Coronary artery (tissue), 2 donors: Measurements from ENCODE around the gene NIPSNAP3A.
A peak's percentile ranks its signal among the peaks of the same experiment; 100 is the strongest.

Experiments used
- DNase-seq: peaks from one replicate; pipeline ENCODE4 v3.0.0-alpha.2; 2017; ENCODE audit warnings: low spot score
- H3K27ac ChIP-seq, 2 donors: fragments of 200-600 bp; sonication (generic); one replicate each; pipeline ENCODE4 v1.5.1; 2016 to 2019
- H3K4me3 ChIP-seq: fragments of 200-600 bp; sonication (generic); 2 replicates; pipeline ENCODE4 v1.5.1; 2016; ENCODE audit warnings: mild to moderate bottlenecking, moderate library complexity
- CTCF ChIP-seq: fragments of 200-600 bp; sonication (generic); IDR thresholded peaks from one replicate; pipeline ENCODE4 v1.5.1; 2019; ENCODE audit warnings: antibody characterized with exemption

NIPSNAP3A gene

GRCh38 chr9:104774132-104774531 is 26.6 kb downstream of the NIPSNAP3A start:
- TF ChIP-seq CTCF = no peak
- Histone ChIP-seq H3K27ac (no peak overlapping the region), H3K4me3 (no peak overlapping the region)
- DNase-seq = no peak

DNA sequence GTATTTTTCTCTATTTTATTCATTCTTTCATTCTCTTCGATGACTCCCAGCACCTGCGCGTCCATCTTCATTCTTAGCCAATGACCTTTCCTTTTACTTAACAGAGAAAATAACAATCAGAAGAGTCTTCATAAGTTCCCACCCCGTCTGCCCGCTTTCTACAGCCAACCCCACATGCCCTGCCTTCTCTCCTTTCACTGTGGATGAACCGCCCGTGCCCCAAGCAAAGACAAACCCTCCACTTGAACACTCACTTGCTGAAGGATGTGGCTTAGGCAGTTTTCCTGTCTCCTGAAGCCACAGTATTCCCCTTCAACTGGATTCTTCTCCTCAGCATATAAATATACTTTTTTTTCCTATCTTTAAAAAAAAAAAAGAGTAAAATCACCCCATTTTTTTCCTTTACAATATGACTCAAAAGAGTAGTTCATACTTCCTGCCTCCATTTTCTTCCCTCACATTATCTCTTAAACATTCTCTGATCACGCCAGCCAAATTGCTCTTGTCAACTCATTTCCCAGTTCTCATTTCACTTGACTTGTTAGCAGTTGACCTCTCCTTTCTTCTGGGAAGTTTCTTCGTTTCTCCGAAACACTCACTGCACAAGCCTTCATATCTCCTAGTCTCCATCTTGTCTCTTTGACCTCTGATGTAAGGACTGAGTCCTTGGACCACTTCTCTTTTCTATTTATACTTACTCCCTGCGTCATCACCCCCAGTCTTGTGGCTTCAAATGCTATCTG is 27.5 kb downstream of the NIPSNAP3A start:
- TF ChIP-seq CTCF = no peak
- DNase-seq = no peak
- no peak overlapping the region for H3K27ac ChIP-seq
- H3K4me3 ChIP-seq = no peak overlapping the region

- TF ChIP-seq CTCF = no peak
- Histone ChIP-seq H3K27ac (peak overlapping the region in 1 of 2 donors; percentile 24), H3K4me3 (no peak overlapping the region)
- DNase-seq = no peak
Observed at GRCh38 chr9:104775574-104775936, 28.1 kb downstream of the NIPSNAP3A start.

DNA sequence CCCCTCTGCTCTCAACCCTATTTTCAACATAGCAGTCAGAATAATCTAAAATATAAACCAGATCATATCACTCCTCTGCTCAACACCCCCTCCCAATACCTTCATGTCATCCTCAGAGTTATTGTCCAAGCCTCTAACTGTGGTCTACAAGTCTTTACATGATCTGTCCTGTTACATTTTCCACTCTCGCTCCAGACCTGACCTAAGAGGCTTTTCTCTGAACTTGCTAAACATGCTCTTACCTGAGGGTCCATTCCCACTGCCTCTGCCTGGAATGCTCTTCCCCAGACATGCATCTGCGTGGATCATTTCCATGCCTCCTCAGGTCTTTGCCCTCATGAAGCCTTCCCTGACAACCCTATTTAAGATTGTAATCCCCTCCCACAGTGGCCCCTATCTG is 28.5 kb downstream of the NIPSNAP3A start:
- TF ChIP-seq CTCF = no peak
- Histone ChIP-seq H3K4me3 (no peak overlapping the region), H3K27ac (peak overlapping the region in 1 of 2 donors; percentile 24)
- DNase-seq = no peak

DNA sequence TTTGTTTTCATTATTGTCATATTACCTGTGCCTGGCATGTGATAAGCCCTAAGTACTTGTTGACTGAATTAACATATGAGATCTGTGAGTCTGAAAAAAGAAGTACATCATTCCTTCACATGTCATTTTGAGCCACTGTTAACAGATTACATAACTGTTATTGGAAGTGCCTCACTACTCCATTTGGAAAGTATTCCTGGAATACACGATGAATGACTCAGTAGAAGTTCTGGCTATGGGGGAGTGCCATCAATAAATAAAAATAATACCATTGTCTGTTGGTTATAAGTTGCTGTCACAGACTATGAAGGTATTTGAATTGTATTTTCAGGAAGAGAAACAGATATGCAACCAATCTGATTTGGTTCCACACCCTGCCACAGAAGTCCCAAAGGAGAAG is 29.3 kb downstream of the NIPSNAP3A start:
- H3K27ac ChIP-seq = peak overlapping the region in 1 of 2 donors; percentile 46
- H3K4me3 ChIP-seq = no peak overlapping the region
- no peak for DNase-seq
- TF ChIP-seq CTCF = no peak

DNA sequence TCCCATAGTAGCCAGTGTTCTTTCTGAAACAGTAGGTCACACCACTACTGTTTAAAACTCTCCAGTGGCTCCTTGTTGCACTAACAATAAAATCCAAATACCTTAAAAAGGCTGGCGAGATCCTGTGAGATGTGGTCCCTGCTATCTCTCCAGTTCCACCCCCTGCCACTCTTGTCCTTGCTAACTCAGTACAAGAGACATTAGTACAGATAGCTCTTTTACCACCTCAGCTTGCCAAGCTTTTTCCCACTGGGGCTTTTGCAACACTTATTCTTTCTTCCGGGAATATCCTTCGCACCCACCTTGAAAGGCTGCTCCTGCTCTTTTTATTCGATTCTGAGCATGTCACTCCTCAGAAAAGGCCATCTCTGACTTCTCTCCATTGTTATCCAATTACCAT is 31.3 kb downstream of the NIPSNAP3A start:
- TF ChIP-seq CTCF = no peak
- no peak overlapping the region for H3K4me3 ChIP-seq
- DNase-seq = no peak
- no peak overlapping the region for H3K27ac ChIP-seq

DNA sequence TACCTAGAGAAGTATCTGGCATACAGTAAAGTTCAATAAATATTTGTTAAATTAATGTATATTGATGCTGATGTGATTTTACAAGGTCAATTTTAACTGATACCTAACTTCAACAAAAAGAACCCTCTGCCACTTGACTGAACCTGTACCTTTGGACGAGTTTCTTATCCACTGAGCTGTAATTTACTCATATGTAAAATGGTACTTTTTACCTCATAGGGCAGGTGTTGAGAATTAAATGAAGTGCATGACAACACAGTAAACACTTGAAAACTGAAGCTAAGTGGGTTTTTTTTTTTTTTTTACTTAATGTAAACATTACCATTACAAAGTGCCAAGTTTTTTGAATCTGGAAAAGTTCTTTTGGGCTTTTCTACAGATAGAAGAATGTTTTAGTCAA is 31.9 kb downstream of the NIPSNAP3A start:
- TF ChIP-seq CTCF = no peak
- Histone ChIP-seq H3K27ac (no peak overlapping the region), H3K4me3 (no peak overlapping the region)
- no peak for DNase-seq
